Upper lobe of right lung (tissue), 1 donor: ENCODE measurements around the gene S100Z. TPM values are rescaled to one million over a fixed set of nuclear protein-coding genes. Genes with fewer than 3 reads are reported as not detected.

Experiments
- ATAC-seq: fragments of 200-7000 bp; cut with Tn5 transposase; one replicate; pipeline ENCODE4 v1.9.1; 2020; ENCODE audit warnings: mild to moderate bottlenecking, moderate library complexity
- DNase-seq: peaks from one replicate; pipeline ENCODE4 v3.0.0-alpha.2; 2020
- H3K27ac ChIP-seq: fragments of 200-600 bp; one replicate; pipeline ENCODE4 v1.8.0; 2022
- H3K27me3 ChIP-seq: fragments of 200-600 bp; one replicate; pipeline ENCODE4 v1.8.0; 2022; ENCODE audit warnings: mild to moderate bottlenecking
- H3K36me3 ChIP-seq: fragments of 200-600 bp; one replicate; pipeline ENCODE4 v1.8.0; 2022
- H3K4me1 ChIP-seq: fragments of 200-600 bp; one replicate; pipeline ENCODE4 v1.8.0; 2022
- H3K4me3 ChIP-seq: fragments of 200-600 bp; one replicate; pipeline ENCODE4 v1.8.0; 2022; ENCODE audit warnings: mild to moderate bottlenecking
- H3K9me3 ChIP-seq: fragments of 200-600 bp; one replicate; pipeline ENCODE4 v1.8.0; 2022
- CTCF ChIP-seq: fragments of 200-600 bp; IDR thresholded peaks from one replicate; pipeline ENCODE4 v1.8.0; 2022; ENCODE audit warnings: antibody characterized with exemption
- intact Hi-C: fragments of 100-400 bp; cut with DNase I; formaldehyde crosslinking; loops from one replicate; pipeline ENCODE4 v1.11.0; 2022
- total RNA-seq: library from RNA; stranded (reverse); fragmentation: NEBNext Ultra II Directional; extraction: Animal tissue kit (Norgen Biotek cat#: 25700); gene quantifications from one replicate; pipeline ENCODE4 v1.2.1, GENCODE V29; 2021
- donor health status: DM: no; HTN: yes; CAD: no; lungs with severe emphysema.

Gene S100Z
- total RNA-seq, 1 donor from 2014 or later, result 0.52 TPM

- no peak overlapping the region for H3K27ac ChIP-seq
- no peaks in the 10 kb centered on the region for H3K27me3 ChIP-seq
- no peak for TF ChIP-seq CTCF
- intact Hi-C loops, result no loop called here
- H3K36me3 ChIP-seq, result no peaks in the 10 kb centered on the region
- ATAC-seq, result no peak
- no peak for DNase-seq
- no peaks in the 10 kb centered on the region for H3K9me3 ChIP-seq
- no peak overlapping the region for H3K4me3 ChIP-seq
- H3K4me1 ChIP-seq, result no peaks in the 10 kb centered on the region
Observed at GRCh38 chr5:76926329-76927105, 76.7 kb downstream of the S100Z start.

- DNase-seq, result no peak
- no peak for TF ChIP-seq CTCF
- Histone ChIP-seq H3K27ac (no peak overlapping the region), H3K9me3 (no peaks in the 10 kb centered on the region), H3K4me3 (no peak overlapping the region), H3K36me3 (no peaks in the 10 kb centered on the region), H3K4me1 (no peaks in the 10 kb centered on the region), H3K27me3 (no peaks in the 10 kb centered on the region)
- intact Hi-C loops, result no loop called here
- no peak for ATAC-seq
Observed at GRCh38 chr5:76927961-76928360, 78.1 kb downstream of the S100Z start.

DNA sequence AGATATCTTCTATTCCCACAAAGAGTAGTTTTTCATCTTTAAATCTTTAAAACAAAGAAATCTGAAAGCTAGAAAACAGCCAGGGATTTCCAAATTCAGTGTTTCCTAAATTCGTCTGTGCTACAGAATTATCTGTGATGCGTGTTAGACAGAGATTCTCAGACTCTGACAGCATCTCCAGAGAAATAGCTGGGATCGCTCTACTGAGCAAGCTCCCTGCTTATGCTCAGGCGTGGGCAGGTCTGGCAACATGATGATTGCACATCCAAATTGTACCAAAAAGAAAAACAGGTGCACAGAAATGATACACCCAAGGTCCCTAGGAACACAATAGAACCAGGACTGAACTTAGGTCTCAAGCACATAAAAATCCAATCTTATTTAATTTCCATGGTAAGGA lies 80.3 kb downstream of the S100Z start:
- Histone ChIP-seq H3K27me3 (no peaks in the 10 kb centered on the region), H3K9me3 (no peaks in the 10 kb centered on the region), H3K4me3 (no peak overlapping the region), H3K4me1 (no peaks in the 10 kb centered on the region), H3K36me3 (no peaks in the 10 kb centered on the region), H3K27ac (no peak overlapping the region)
- no peak for ATAC-seq
- no peak for DNase-seq
- no peak for TF ChIP-seq CTCF
- intact Hi-C loops, result no loop called here

DNA sequence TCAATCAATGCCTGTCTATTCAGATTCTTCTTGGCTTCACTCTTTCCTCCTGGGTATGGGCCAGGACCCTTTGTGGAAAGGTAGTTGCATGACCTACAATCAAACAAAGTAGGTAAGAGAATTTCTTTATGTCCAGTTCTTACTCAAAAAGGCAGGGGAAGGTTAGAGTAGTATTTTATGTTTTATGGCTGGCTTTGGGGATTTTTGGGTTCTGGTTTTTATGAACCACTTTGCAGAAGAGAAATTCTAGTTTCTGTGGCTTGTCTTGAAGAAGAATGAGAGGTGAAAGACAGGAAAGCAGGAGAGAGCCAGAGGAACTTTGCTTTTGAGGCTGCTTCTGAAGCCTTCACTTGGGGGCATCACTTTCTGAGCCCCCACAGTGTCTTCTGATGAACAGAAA lies 88.4 kb downstream of the S100Z start:
- Histone ChIP-seq H3K27ac (no peak overlapping the region), H3K4me1 (no peaks in the 10 kb centered on the region), H3K4me3 (no peak overlapping the region), H3K27me3 (no peaks in the 10 kb centered on the region), H3K9me3 (no peaks in the 10 kb centered on the region), H3K36me3 (no peaks in the 10 kb centered on the region)
- no peak for ATAC-seq
- intact Hi-C loops, result no loop called here
- no peak for TF ChIP-seq CTCF
- no peak for DNase-seq

DNA sequence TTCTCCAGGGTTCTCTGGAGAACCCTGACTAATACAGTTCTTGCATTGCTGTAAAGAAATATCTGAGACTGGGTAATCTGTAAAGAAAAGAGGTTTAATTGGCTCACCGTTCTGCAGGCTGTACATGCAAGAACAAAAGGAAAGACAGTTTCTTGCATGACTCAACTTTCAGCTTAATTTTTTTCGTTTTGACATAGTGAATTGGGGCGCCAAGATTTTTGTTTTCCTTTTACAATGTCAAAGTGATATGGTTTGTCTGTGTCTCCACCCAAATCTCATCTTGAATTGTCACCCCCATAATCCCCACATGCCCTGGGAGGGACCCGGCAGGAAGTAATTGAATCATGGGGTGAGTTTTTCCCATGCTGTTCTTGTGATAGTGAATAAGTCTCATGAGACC lies 91.2 kb downstream of the S100Z start:
- Histone ChIP-seq H3K9me3 (no peaks in the 10 kb centered on the region), H3K4me1 (no peaks in the 10 kb centered on the region), H3K4me3 (no peak overlapping the region), H3K36me3 (no peaks in the 10 kb centered on the region), H3K27ac (no peak overlapping the region), H3K27me3 (no peaks in the 10 kb centered on the region)
- DNase-seq (no peak), ATAC-seq (no peak)
- intact Hi-C loops, result no loop called here
- no peak for TF ChIP-seq CTCF

GRCh38 chr5:76941442-76941841 lies 91.6 kb downstream of the S100Z start:
- H3K36me3 ChIP-seq, result no peaks in the 10 kb centered on the region
- ATAC-seq (no peak), DNase-seq (no peak)
- no peak overlapping the region for H3K4me3 ChIP-seq
- H3K27ac ChIP-seq, result no peak overlapping the region
- H3K9me3 ChIP-seq, result no peaks in the 10 kb centered on the region
- H3K27me3 ChIP-seq, result no peaks in the 10 kb centered on the region
- TF ChIP-seq CTCF, result no peak
- no peaks in the 10 kb centered on the region for H3K4me1 ChIP-seq
- intact Hi-C loops, result no loop called here
